ENCODE results near the gene ANXA10. TPM values are rescaled to one million over a fixed set of nuclear protein-coding genes. Genes with fewer than 3 reads are reported as not detected.

The ANXA10 gene
- polyA plus RNA-seq, 1 of the 3 experiments (the other 2 are of a cell fraction) = 0.23 TPM

GRCh38 chr4:168153596-168154440 is 61.5 kb downstream of the ANXA10 start (continued):
- TF ChIP-seq IRF3 (IDR thresholded peaks at IDR 0.05; ENCODE audit: low read depth, low read length) = no peak

- H3K9ac ChIP-seq = no peak overlapping the region
- no peak for DNase-seq
- no peak overlapping the region for H3K4me2 ChIP-seq
- no peaks in the 10 kb centered on the region for H3K9me2 ChIP-seq
- no peak for TF ChIP-seq JUND (IDR thresholded peaks at IDR 0.05)
- no peak for TF ChIP-seq RAD21 (IDR thresholded peaks at IDR 0.05; ENCODE audit: low read length)
- TF ChIP-seq MEF2A (IDR thresholded peaks at IDR 0.05; ENCODE audit: borderline replicate concordance, low read depth) = no peak
- TF ChIP-seq NFIC (IDR thresholded peaks at IDR 0.05; ENCODE audit: borderline replicate concordance) = no peak
- TF ChIP-seq REST (IDR thresholded peaks at IDR 0.05; ENCODE audit: low read depth, low read length) = no peak
- TF ChIP-seq GABPA (IDR thresholded peaks at IDR 0.05; ENCODE audit: low read depth) = no peak
- TF ChIP-seq FOSL2 (IDR thresholded peaks at IDR 0.05; ENCODE audit: borderline replicate concordance, low read depth) = no peak
- no peak for TF ChIP-seq GATA2 (CRISPR knock-in tag; IDR thresholded peaks at IDR 0.05)
- no peak for TF ChIP-seq TEAD4 (IDR thresholded peaks at IDR 0.05; ENCODE audit: borderline replicate concordance, insufficient read depth)
- TF ChIP-seq TCF12 (IDR thresholded peaks at IDR 0.05) = no peak
- no peak for TF ChIP-seq FOXM1 (IDR thresholded peaks at IDR 0.05; ENCODE audit: low read depth)
- no peak for TF ChIP-seq YY1 (IDR thresholded peaks at IDR 0.05; ENCODE audit: low read depth)
- no peak for TF ChIP-seq POLR2AphosphoS5 (IDR thresholded peaks at IDR 0.05; ENCODE audit: low read depth, low read length)
- no peak for TF ChIP-seq CHD2 (IDR thresholded peaks at IDR 0.05; ENCODE audit: low read length, partially characterized antibody)
- TF ChIP-seq PBX3 (IDR thresholded peaks at IDR 0.05) = no peak
- TF ChIP-seq USF2 (IDR thresholded peaks at IDR 0.05; ENCODE audit: borderline replicate concordance, low read depth, low read length) = no peak
- TF ChIP-seq RFX5 (IDR thresholded peaks at IDR 0.05; ENCODE audit: low read length) = no peak
- TF ChIP-seq ELF1 (IDR thresholded peaks at IDR 0.05) = no peak
- H3F3A ChIP-seq (replicated peaks; ENCODE audit: insufficient read depth) = peaks cover 3% of the 10 kb centered on the region
- H4K20me1 ChIP-seq (ENCODE audit: insufficient read depth) = no peaks in the 10 kb centered on the region
- H3K27ac ChIP-seq (ENCODE audit: low read depth in 2 of 2, low read length in 1 of 2) = no peak overlapping the region
- POLR2A ChIA-PET = no interaction called here
- H2AFZ ChIP-seq (ENCODE audit: low read depth) = peak overlapping the region; percentile 5; the same call in 1 of the 2 replicates
- H3K36me3 ChIP-seq (replicated peaks in 1 of 2; ENCODE audit: control insufficient read depth in 1 of 2, insufficient read depth in 2 of 2, low read length in 1 of 2) = no peaks in the 10 kb centered on the region
- H3K4me3 ChIP-seq (ENCODE audit: low read depth in 2 of 2, low read length in 1 of 2) = no peak overlapping the region
- no peaks in the 10 kb centered on the region for H3K4me1 ChIP-seq (ENCODE audit: control insufficient read depth in 1 of 2, insufficient read depth in 2 of 2, low read depth in 1 of 2, low read length in 1 of 2)
- H3K27me3 ChIP-seq (ENCODE audit: insufficient read depth) = no peaks in the 10 kb centered on the region
- CTCF ChIA-PET = interaction anchor here (0.7 to 3.1 kb wide), 12 partner anchors 10 to 768 kb away, joined by 3 to 17 read pairs (median 6); no protein-coding TSS in a partner anchor
- peaks cover 10% of the 10 kb centered on the region; the same call in 1 of the 2 replicates for H3K9me3 ChIP-seq
- H3K79me2 ChIP-seq (ENCODE audit: insufficient read depth) = no peaks in the 10 kb centered on the region
- 84% methylated on average over 6 of the region's 6 CpGs for WGBS (ENCODE audit: low lambda C conversion rate)
Measured at GRCh38 chr4:168154546-168155277, 62.4 kb downstream of the ANXA10 start.
